Measurements from ENCODE around the gene WDFY2. TPM values are rescaled to one million over a fixed set of nuclear protein-coding genes. Genes with fewer than 3 reads are reported as not detected.

The WDFY2 gene
- total RNA-seq, 2 donors from 2014 or later = 25.7 to 31.9 TPM

DNA sequence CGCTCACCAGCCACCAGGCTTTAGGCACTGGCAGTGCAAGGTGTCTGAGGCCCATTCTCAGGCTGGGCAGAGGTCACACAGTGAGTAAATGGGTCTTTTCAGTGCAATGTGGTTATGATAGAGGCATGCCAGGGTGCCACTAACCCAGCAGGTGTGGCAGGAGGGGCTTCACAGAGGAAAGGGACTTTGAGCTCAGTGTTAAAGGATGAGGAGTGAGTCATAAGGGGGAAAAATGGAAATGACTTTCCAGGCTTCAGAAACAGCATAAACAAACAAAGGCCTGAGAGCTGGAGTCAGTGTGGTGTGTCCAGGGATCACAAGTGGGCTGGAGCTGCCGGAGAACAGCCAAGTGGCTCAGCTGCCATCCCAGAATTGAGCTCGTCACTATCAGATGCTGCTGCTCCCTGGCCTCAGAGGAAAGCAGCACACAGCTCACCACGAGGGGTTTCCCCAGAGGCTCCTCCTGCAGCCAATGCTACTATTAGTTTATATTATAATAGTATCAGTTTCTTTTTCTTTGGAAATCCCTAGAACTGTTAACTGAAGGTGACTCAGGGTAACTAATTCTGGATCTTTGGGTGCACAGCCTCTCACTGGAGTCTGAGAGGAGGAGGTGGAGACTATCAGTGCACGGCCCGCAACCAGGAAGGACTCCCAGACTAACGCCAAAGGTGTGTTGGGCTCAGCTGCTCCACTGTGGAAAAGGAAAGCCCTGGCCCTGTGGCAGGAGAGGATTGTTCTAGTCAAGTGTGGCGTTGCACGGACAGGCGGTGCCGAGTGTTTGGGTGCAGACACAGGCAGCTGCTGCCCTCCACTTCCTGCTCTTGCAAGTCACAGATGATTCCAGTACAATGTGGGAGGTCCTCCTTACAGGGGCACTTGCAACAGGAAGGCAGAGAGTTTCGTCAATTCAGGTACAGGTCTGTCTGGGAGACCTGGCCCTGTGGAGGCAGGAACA, 180.2 kb downstream of the WDFY2 start:
- Histone ChIP-seq H3K9me3 (no peaks in the 10 kb centered on the region), H3K4me1 (peaks cover 58% of the 10 kb centered on the region), H3K36me3 (replicated peaks in 1 of 2; ENCODE audit: insufficient read depth in 1 of 2, low read depth in 2 of 2) (peaks cover 0 to 5% of the 10 kb centered on the region in 2 donors), H3K4me3 (no peak overlapping the region), H3K27me3 (no peaks in the 10 kb centered on the region), H3K27ac (peak overlapping the region; percentile 90 to 96 (median 93))
- peak in 4 of 7 experiments; percentile 4 to 31 (median 22) for TF ChIP-seq CTCF (IDR thresholded peaks at IDR 0.05)
- TF ChIP-seq POLR2A (IDR thresholded peaks at IDR 0.05) = peak; percentile 27 to 72 (median 59)
- 22 to 30% methylated on average over 11 to 12 of the region's 12 CpGs for WGBS, 2 donors
- ATAC-seq (peak; percentile 89), DNase-seq (peak; percentile 81 to 92 (median 90))
- intact Hi-C loops (cut with DNase I) = no loop called here

DNA sequence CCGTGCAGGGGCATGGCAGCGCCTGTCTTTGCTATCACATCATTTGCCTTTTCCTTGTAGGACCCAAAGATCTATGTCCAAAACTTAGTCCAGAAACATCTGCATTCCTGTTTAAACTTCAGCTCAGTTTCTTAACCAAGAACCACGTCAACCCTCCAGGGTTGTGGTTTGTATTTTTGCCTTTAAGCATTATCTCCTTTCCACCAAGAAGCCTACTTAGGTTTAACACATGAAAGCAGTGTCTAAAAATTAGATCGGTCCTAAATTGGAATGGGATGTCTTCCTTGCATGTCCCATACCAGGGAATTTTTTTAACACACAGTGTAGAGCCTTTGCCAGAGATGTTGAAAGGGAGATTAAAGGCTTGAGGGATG, 180.9 kb downstream of the WDFY2 start:
- peaks cover 0 to 5% of the 10 kb centered on the region in 2 donors for H3K36me3 ChIP-seq (replicated peaks in 1 of 2; ENCODE audit: insufficient read depth in 1 of 2, low read depth in 2 of 2)
- ATAC-seq (no peak), DNase-seq (no peak)
- TF ChIP-seq POLR2A (IDR thresholded peaks at IDR 0.05) (no peak), CTCF (IDR thresholded peaks at IDR 0.05) (no peak)
- no peaks in the 10 kb centered on the region for H3K27me3 ChIP-seq
- H3K4me3 ChIP-seq = no peak overlapping the region
- H3K27ac ChIP-seq = peak overlapping the region; percentile 90 to 96 (median 93)
- H3K4me1 ChIP-seq = peaks cover 65% of the 10 kb centered on the region
- WGBS, 2 donors = 74 to 80% methylated on average over 3 to 4 of the region's 4 CpGs
- H3K9me3 ChIP-seq = no peaks in the 10 kb centered on the region
- intact Hi-C loops (cut with DNase I) = no loop called here

- Histone ChIP-seq H3K4me3 (no peak overlapping the region), H3K4me1 (peaks cover 84% of the 10 kb centered on the region), H3K27ac (peak overlapping the region in 3 of 4 donors; percentile 90 to 98 (median 93)), H3K9me3 (no peaks in the 10 kb centered on the region), H3K27me3 (no peaks in the 10 kb centered on the region), H3K36me3 (replicated peaks in 1 of 2; ENCODE audit: insufficient read depth in 1 of 2, low read depth in 2 of 2) (no peaks in the 10 kb centered on the region)
- DNase-seq (no peak), ATAC-seq (no peak)
- intact Hi-C loops (cut with DNase I) = no loop called here
- TF ChIP-seq POLR2A (IDR thresholded peaks at IDR 0.05) (no peak), CTCF (IDR thresholded peaks at IDR 0.05) (no peak)
- 87 to 88% methylated on average over 8 of the region's 8 CpGs for whole genome bisulfite sequencing, 2 donors
These were observed 182.8 kb downstream of the WDFY2 start for GRCh38 chr13:51767100-51767499.

GRCh38 chr13:51768378-51768921, 184.2 kb downstream of the WDFY2 start:
- no peaks in the 10 kb centered on the region for H3K36me3 ChIP-seq (replicated peaks in 1 of 2; ENCODE audit: insufficient read depth in 1 of 2, low read depth in 2 of 2)
- H3K4me1 ChIP-seq = peaks cover 92% of the 10 kb centered on the region
- no peaks in the 10 kb centered on the region for H3K27me3 ChIP-seq
- DNase-seq (no peak), ATAC-seq (no peak)
- no peak overlapping the region for H3K4me3 ChIP-seq
- TF ChIP-seq CTCF (IDR thresholded peaks at IDR 0.05) (no peak), POLR2A (IDR thresholded peaks at IDR 0.05) (no peak)
- no peaks in the 10 kb centered on the region for H3K9me3 ChIP-seq
- WGBS, 2 donors = 81 to 82% methylated on average over 12 to 15 of the region's 15 CpGs
- H3K27ac ChIP-seq = peak overlapping the region; percentile 90 to 98 (median 94)
- intact Hi-C loops (cut with DNase I) = no loop called here

All from body of pancreas (tissue), 4 donors.